HG03378 (cell line): Measurements from ENCODE around the gene PKP2.
"Not testable (repeated sequence)": the region's sequence is repeated elsewhere in the genome, so short reads cannot be mapped to it uniquely, and the experiment has no call there.

Experiments
- ATAC-seq: cut with Tn5 transposase; IDR thresholded peaks from one replicate; pipeline ENCODE4 v1.9.1; 2021; ENCODE audit warnings: mild to moderate bottlenecking, moderate library complexity; ENCODE audit not compliant: unreplicated experiment

PKP2 gene

DNA sequence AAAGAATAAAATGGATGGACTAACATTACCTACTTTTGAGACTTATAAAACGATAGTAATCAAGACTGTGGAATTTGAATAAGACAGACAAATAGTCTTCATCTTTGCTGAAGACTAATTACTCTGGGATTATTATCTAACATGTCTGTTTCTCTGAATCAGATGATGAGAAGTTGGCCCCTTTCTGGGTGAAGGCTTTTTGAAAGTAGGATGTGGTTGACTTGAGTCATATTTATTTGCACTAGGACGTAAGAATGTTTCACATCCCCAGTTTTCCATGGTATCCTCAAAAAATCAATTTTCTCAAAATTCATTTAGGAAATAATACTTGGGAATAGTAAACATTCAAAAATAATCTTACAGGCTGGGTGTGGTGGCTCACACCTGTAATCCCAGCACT, 31.8 kb downstream of the PKP2 start:
- ATAC-seq = no peak

DNA sequence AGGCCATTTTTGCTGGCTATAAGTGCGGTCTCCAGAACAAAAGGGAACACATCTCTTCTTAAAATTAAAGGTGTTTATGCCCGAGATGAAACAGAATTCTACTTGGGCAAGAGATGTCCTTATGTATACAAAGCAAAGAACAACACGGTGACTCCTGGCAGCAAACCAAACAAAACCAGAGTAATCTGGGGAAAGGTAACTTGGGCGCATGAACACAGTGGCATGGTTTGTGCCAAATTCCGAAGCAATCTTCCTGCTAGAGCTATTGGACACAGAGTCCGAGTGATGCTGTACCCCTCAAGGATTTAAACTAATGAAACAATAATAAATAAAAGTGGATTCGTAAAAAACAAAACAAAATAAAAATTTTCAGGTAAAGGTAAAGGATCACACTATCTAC, 33.4 kb downstream of the PKP2 start:
- ATAC-seq = no peak

DNA sequence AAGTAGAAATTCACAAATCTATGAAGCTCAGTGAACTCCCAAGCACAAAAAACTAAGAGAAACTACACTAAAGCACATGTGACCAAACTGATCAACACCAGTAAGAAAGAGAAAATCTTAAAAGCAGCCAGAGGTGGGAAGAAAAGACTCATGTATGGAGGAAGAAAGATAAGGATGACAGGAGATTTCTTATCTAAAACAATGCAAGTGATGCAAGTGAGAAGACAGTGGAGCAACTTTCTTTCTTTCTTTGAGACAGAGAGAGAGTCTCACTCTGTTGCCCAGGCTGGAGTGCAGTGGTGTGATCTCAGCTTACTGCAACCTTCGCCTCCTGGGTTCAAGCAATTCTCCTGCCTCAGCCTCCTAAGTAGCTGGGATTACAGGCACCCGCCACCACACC, 34.9 kb downstream of the PKP2 start:
- not testable (repeated sequence) for ATAC-seq

DNA sequence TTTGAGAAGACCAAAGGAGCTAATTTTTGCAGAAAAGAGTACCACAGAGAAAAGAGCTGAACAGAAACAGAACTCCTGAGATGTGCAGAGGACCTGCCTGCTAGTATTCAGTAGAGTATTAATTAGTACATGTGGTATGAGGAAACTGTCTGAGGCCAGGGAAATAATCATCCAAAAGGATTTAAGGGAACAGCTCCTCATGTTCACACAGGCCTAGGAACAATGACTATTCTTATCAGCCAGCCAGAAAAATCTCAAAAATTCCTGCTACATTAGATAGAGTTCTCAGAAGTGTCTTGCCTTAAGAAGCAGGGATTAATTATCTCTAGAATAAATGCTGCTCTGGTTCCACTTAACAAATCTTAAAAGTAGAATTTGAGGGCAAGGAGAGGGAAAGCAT, 36.4 kb downstream of the PKP2 start:
- no peak for ATAC-seq

DNA sequence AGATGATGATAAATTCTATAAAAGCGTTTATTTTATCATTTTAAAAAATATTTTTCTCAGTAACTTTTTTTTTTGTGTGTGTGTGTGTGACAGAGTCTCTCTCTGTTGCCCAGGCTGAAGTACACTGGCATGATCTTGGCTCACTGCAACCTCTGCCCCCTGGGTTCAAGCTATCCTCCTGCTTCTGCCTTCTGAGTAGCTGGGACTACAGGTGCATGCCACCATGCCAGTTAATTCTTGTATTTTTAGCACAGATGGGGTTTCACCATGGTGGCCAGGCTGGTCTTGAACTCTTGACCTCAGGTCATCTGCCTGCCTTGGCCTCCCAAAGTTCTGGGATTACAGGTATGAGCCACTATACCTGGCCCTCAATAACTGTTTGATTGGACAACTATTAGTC, 37.2 kb downstream of the PKP2 start:
- no peak for ATAC-seq

DNA sequence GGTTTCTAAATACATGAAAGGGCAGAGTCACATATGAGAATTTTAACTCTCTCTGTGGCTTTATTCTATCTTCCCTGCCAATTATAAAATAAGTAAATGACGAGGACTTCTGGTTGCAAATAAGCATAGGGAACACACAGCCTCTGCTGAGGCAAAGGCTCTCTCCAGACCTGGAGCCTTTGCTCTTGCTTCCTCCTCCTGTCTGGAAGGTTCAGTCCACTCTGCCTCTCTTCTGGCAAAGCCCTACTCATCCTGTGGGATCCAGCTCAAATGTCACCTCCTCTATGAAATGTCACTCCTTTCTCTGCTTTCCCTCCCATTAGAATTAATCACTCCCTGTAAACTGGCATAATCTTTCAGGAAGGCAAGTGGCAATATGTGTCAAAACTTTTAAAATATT, 41.9 kb downstream of the PKP2 start:
- ATAC-seq = no peak

DNA sequence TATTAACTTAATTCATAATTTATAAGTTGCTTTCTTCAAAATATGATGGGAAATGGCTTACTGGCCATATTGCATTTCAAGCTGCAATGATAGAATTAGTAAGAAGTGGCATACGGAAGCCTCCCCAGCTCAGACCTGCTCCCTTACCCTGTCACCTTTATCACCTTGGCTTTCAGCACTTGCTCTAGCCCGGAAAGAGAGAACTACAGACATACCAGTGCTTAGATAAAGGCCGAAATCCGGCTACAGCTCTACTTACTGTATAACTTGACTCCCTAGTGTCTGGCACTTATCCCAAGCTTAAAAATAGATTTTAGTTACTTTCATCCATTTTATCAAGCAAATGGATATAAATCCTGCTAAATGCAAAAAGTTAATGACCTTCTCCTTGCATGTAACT, 42.5 kb downstream of the PKP2 start:
- ATAC-seq = no peak

DNA sequence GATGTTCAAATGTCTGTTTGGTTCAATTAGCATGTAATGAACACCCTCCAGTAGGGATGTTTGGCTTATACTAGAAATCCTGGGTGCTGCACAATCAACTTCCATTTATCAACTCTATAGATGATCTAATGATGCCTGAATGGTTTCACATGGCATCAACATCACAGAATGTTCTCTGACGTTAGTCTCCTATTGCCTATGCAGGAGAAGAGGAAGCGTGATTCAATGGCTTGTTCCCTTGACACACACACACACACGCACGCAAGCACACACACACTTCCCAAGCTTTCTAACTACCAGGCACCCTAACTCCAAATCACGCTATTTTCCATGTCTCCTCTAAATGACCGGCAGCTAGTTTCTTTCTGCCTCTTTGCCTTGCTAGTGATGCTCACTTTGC, 49.3 kb downstream of the PKP2 start:
- no peak for ATAC-seq

DNA sequence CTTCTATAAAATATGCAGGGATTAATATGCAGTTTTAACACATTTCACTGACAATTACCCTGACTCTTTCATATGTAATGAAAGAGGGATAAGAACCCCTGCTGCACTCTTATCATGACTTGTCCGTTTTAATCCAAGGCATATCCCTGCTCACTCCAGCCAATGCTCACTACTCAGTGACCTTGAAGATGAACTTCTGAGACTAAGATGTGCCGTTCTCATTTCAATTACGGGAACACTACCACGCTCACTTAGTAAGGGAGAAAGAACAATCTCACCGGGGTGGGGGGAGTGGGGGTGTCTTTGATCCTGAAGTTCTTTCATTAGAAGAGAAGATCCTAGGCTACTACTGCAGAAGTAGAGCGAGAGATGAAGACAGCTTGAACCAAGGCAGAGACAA, 50.5 kb downstream of the PKP2 start:
- ATAC-seq = no peak

DNA sequence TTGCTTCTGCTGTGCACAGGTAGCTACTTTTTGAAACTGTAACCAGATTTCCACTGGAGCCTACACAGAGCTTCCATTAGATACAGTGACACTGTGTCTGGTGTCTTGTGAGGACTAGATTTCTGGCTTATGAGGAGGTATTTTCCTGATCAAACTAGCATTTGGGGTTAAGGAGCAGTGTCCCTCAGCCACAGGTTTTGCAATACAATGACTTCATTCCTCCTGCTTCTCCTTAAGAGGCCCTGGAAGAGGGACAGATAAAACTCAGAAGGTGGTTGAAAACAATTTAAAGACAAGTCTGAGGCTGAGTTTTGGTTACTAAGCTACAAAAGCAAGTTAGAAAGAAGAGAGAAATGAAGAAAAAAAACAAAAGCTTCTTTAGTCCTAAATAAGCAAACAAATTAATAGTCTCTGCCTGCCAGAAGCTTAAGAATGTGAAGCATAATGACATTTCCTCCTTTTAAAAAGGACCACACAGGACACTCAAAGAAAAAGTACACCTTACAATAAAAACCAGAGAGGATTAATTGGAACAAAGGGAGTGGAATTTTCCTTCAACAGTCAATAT, 53.0 kb downstream of the PKP2 start:
- ATAC-seq = no peak

DNA sequence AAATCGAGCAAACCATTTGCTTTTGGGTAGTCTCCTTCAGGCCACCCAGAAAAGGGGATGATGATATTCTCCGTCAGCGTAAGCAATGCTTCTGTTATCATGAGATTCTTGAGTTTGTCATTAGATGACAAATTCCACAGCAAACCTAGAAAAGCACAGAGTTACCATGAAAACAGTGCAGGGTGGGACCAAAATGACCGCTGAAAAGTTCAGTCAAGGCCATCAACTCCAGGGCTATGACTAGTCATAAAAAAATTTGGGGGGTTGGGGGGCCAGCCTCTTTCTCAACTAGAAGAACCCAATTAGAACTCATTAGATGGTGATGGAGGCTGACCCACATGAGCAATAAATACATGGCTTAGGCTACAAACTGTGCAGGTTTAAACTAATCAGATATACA, 55.5 kb downstream of the PKP2 start:
- no peak for ATAC-seq

DNA sequence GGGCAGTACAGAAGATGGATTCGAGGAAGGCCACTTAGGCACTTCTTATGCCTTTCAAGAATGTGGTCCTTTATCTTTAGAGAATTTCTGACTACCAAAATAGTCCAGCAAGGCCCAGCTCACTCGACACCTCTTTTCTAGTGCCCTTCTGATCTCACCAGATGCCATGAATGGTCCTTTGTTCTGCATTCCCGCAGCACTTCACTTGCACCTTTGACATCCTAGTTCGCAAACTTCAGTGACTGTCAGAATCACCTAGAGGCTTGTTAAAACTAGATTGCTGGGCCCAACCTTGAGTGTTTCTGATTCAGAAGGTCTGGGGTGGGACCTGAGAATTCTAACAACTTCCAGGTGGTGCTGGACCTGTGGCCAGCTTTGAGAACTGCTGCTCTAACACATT, 56.7 kb downstream of the PKP2 start:
- no peak for ATAC-seq

DNA sequence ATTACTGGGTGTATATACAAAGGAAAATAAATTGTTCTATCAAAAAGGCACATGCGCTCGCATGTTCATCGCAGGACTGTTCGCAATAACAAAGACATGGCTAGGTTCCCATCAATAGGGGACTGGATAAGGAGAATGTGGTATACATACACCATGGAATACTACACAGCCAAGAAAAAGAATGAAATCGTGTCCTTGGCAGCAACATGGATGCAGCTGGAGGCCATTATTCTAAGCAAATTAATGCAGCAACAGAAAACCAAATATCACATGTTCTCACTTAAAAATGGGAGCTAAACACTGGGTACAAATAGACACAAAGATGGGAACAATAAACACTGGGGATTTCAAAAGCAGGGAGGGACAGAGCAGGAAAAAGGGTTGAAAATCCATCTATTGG, 58.6 kb downstream of the PKP2 start:
- ATAC-seq = no peak

DNA sequence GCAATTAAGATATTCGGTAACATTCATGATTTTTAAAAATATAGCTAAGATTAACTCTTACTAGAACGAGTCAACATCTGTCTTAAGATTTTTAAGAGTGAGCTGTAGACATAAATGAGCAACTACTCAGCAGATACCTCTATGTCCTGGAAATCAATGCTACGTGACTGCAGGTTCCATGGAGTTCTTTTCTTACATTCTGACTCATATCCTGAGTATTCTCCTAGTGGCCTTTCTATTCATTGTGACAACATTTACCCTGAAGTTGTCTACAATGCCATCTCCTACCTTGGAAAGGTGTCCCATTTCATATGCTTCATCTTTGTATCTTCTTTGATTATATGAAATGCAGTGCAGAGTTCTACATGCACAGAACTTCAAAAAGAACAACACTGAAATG, 59.9 kb downstream of the PKP2 start:
- no peak for ATAC-seq

DNA sequence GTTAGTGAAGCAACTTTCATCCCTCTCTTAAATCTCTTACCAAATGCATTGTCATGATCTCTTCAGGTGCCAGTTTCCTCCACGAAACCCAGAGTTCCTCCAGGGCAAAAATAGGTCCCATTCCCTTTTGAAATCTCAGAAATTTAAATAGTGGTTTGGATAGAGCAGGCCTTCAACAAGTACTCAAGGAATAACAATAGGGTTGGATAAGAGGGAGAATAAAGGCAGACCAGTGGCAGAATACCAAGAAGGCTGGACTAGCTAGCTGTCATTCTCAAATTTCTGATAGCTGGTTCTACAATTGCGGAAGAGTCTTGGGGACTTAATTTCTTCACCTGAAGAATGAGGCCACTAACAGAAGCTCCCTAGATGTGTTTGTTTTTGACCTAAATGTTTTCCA, 62.5 kb downstream of the PKP2 start:
- no peak for ATAC-seq

DNA sequence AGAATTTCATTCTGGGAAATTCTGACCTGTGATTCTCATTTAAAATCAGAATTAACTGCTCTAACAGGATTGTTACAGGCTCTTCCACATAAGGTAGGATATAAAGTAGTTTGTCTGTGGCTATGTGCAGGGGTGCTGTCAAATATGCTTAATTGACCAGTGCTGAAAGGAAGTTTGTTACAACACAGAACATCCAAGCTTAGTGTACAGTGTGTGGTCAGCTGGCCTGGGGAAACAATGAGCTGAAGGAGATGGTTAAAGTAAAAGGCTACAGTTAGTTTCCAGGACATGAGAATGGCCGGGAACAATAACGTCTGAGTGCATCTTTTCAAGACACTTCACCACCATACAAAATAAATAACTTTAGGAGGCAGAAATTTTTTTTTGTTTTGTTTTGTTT, 68.0 kb downstream of the PKP2 start:
- no peak for ATAC-seq

DNA sequence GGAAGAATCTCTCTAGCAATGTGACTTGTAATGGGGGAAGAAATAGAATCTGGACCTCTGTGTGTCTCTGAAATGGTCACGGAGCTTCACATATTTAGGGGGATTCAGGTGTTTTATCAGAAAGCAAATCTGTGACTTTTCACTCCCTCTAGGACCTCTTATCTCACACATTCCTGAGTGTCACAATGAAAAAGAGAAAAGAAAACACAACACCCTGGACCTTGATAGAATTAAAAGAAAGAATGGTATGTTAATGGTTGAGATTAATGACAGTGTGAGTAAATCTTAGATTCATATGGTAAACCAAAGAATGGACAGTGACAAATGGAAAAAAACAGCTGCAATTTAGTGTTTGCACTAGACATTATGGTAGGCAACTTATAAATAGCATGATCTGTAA, 68.5 kb downstream of the PKP2 start:
- no peak for ATAC-seq

DNA sequence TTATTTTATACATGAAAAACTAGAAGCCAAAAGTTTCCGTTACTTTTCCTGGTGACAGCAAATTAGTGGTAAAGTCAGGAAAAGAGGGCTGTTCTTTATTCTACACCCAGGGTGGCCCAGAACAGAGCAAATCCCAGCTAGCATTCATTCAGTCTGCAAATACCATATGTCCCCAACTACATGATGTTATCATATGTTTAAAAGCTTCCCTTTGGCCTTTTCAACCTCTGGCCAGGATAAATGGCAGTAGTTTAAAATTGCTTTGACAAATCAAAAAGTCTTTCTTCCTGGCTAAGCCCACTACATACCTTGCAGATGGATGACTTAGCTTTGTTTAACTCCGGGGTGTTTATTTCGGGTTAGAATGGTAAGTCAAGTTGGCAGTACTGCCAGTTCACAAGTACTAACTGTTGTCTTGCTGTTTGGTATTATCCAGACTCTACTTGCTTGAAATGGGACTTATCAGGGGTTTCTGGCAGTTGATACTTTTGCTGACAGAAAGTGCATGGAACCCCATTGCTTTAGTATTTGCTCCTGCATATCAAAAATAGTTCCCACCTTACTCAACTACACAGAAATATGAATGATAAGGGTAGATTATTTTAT, 69.7 kb downstream of the PKP2 start:
- ATAC-seq = no peak

DNA sequence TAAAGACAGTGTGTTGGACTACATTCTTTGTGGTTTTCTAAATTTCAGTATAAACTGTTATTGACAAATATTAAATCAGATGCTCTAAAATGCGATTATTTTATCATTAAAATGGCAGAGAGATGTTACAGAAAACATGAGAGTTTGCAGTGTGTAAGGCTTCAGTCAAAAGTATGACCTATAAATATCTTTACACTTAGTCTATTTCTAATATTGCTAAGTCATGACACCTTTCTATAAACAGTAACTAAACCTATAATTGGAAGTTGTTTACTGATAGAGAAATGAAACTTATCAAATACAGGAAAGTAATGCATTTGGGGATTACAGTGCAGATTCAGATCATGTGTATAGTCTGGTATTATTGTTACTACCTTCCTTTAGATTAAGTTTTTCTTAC, 72.0 kb downstream of the PKP2 start:
- peak; percentile 44 for ATAC-seq

DNA sequence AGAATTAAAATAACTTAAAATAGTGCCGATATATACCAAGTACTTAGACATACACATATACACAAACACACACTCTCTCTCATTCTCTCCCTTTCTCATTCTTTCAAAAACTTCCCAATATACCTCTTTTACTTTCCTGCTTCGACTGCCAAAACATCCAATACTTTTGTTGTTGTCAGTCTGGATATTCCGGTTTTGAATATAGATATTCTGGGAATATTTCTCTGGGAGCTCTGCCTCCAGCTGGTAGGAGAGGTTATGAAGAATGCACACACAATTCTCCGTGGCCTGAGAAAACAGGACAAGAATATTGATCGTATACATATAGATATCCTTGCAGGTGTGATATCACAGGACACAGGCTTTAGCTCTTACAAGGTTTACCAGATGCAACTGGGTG, 74.2 kb downstream of the PKP2 start:
- no peak for ATAC-seq

DNA sequence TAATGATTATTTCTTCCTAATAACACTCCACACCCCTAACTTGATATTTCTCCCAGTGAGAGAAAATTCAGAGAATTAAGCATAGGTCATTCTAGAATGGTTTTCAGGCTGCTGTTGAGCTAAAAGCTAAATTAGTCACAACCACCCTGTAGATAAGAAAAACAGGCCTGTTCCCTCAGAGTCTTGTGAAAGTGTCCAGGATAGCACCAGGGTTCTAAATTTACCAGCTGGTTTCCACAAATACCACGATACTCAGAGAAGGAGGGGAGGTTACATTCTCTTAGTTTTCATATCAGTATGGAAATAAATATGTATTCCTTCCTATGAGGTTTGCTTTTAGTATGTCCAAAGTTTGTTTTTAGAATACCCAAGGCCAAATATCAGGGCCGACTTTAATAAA, 74.9 kb downstream of the PKP2 start:
- no peak for ATAC-seq

DNA sequence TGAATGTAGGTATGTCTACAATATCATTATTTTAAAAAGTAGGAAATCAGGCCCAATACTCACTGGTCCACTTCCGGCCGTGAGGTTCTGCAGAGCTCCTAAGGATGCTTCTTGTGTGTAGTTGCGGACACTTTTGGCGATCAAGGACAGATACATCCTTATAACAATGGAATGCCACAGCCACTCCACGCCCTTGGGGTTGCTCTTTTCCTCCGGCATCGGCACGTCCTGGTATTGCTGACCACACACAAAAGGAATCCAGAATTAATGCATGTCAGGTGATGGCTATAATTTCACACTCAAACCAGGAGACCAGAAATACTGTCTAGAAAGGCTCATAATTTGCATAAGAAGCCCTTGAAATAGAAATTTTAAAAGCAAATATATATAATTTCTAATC, 75.3 kb downstream of the PKP2 start:
- ATAC-seq = no peak

DNA sequence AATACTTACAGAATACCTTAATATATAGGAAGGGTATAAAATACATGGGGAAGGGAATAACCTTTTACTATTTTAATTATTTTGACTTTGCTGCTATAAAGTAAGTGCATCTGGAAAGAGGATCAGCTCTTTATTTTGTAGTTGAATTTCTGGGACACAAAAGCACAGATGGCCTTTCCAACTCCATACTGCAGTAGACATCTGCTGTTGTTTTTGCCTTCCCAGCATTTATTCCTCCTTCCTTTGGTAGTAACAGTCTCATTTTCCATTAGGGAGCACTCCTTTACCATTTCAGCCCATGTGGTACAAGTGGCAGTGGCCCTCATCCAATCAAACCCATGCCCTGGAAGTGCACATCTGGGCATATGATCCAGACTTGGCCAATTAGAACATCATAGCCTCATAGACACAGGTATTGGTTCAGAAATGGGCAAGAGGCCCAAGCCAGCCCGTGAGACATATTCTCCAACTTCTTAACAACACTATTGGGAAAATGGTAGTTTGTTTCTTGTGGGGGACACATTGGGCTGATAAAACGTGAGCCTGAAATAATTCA, 76.1 kb downstream of the PKP2 start:
- no peak for ATAC-seq
